ENCODE data around the gene HNRNPLL. TPM values are rescaled to one million over a fixed set of nuclear protein-coding genes. Genes with fewer than 3 reads are reported as not detected.

The HNRNPLL gene
- total RNA-seq, 2 donors from 2014 or later = 70.9 to 74.1 TPM

- no peak overlapping the region for H3K27ac Mint-ChIP-seq
- peaks cover 5% of the 10 kb centered on the region for H3K9me3 ChIP-seq (ENCODE audit: control insufficient read depth, low read length)
- peaks cover 37% of the 10 kb centered on the region for H3K4me1 Mint-ChIP-seq
- H3K27ac ChIP-seq (ENCODE audit: low read depth, low read length) = no peak overlapping the region
- H3K4me1 ChIP-seq (ENCODE audit: control insufficient read depth, insufficient read depth, low read length) = peaks cover 15% of the 10 kb centered on the region
- no peak overlapping the region for H3K9ac ChIP-seq (ENCODE audit: extremely low read depth, low read length, poor library complexity, severe bottlenecking)
- H3K4me3 ChIP-seq (ENCODE audit: low read length) = no peak overlapping the region
- H3K27me3 ChIP-seq (ENCODE audit: control insufficient read depth, insufficient read depth, low read length, poor library complexity, severe bottlenecking) = no peaks in the 10 kb centered on the region
- no peaks in the 10 kb centered on the region for H3K9me3 Mint-ChIP-seq
- no peaks in the 10 kb centered on the region for H3K36me3 Mint-ChIP-seq (ENCODE audit: low read depth)
- no peaks in the 10 kb centered on the region for H3K27me3 Mint-ChIP-seq (ENCODE audit: insufficient read depth)
- DNase-seq = no peak
- TF ChIP-seq CTCF (conservative IDR thresholded peaks at IDR 0.05) = no peak
- H3K4me3 Mint-ChIP-seq = no peak overlapping the region
- no peaks in the 10 kb centered on the region for H3K36me3 ChIP-seq (ENCODE audit: control insufficient read depth, insufficient read depth, low read length)
These were observed 18.3 kb upstream of the HNRNPLL start for GRCh38 chr2:38621018-38621417.

GRCh38 chr2:38620282-38620977 is 17.7 kb upstream of the HNRNPLL start:
- no peaks in the 10 kb centered on the region for H3K36me3 Mint-ChIP-seq (ENCODE audit: low read depth)
- WGBS, 2 experiments (ENCODE audit: insufficient coverage in 1 of 2, insufficient read length in 1 of 2) = 93 to 98% methylated on average over 4 to 7 of the region's 7 CpGs
- Histone ChIP-seq H3K9me3 (ENCODE audit: control insufficient read depth, low read length) (peaks cover 5% of the 10 kb centered on the region), H3K27ac (ENCODE audit: low read depth, low read length) (no peak overlapping the region), H3K4me3 (ENCODE audit: low read length) (no peak overlapping the region), H3K27me3 (ENCODE audit: control insufficient read depth, insufficient read depth, low read length, poor library complexity, severe bottlenecking) (no peaks in the 10 kb centered on the region), H3K36me3 (ENCODE audit: control insufficient read depth, insufficient read depth, low read length) (no peaks in the 10 kb centered on the region), H3K9ac (ENCODE audit: extremely low read depth, low read length, poor library complexity, severe bottlenecking) (no peak overlapping the region), H3K4me1 (ENCODE audit: control insufficient read depth, insufficient read depth, low read length) (peaks cover 12% of the 10 kb centered on the region)
- no peaks in the 10 kb centered on the region for H3K27me3 Mint-ChIP-seq (ENCODE audit: insufficient read depth)
- TF ChIP-seq CTCF (conservative IDR thresholded peaks at IDR 0.05) = no peak
- H3K9me3 Mint-ChIP-seq = no peaks in the 10 kb centered on the region
- H3K4me3 Mint-ChIP-seq = no peak overlapping the region
- H3K4me1 Mint-ChIP-seq = peaks cover 36% of the 10 kb centered on the region
- no peak for DNase-seq
- H3K27ac Mint-ChIP-seq = no peak overlapping the region

- WGBS, 2 experiments (ENCODE audit: insufficient coverage in 1 of 2, insufficient read length in 1 of 2) = 85% methylated on average over 3 to 4 of the region's 4 CpGs
These were observed 16.9 kb upstream of the HNRNPLL start for GRCh38 chr2:38619458-38620164.

More at GRCh38 chr2:38619458-38620164, 16.9 kb upstream of the HNRNPLL start:
- peaks cover 5% of the 10 kb centered on the region for H3K9me3 ChIP-seq (ENCODE audit: control insufficient read depth, low read length)
- H3K9ac ChIP-seq (ENCODE audit: extremely low read depth, low read length, poor library complexity, severe bottlenecking) = no peak overlapping the region
- Mint-ChIP-seq H3K36me3 (ENCODE audit: low read depth) (no peaks in the 10 kb centered on the region), H3K9me3 (no peaks in the 10 kb centered on the region), H3K4me3 (no peak overlapping the region), H3K27ac (no peak overlapping the region), H3K4me1 (peaks cover 30% of the 10 kb centered on the region), H3K27me3 (ENCODE audit: insufficient read depth) (no peaks in the 10 kb centered on the region)
- H3K4me1 ChIP-seq (ENCODE audit: control insufficient read depth, insufficient read depth, low read length) = peaks cover 12% of the 10 kb centered on the region
- H3K4me3 ChIP-seq (ENCODE audit: low read length) = no peak overlapping the region
- DNase-seq = no peak
- no peak for TF ChIP-seq CTCF (conservative IDR thresholded peaks at IDR 0.05)
- no peak overlapping the region for H3K27ac ChIP-seq (ENCODE audit: low read depth, low read length)
- H3K27me3 ChIP-seq (ENCODE audit: control insufficient read depth, insufficient read depth, low read length, poor library complexity, severe bottlenecking) = no peaks in the 10 kb centered on the region
- no peaks in the 10 kb centered on the region for H3K36me3 ChIP-seq (ENCODE audit: control insufficient read depth, insufficient read depth, low read length)
